Ascending aorta (tissue), 2 donors: Measurements from ENCODE around the gene CNOT1. TPM values are rescaled to one million over a fixed set of nuclear protein-coding genes. Genes with fewer than 3 reads are reported as not detected.

ENCODE experiments used
- DNase-seq, 2 donors: peaks; one replicate each; pipeline ENCODE4 v3.0.0-alpha.2; 2019; ENCODE audit warnings: low spot score in 2 of 2
- H3K27ac ChIP-seq, 2 donors: fragments of 200-600 bp; sonication (generic); one replicate each; pipeline ENCODE4 v1.5.1; 2016 to 2017; ENCODE audit warnings: mild to moderate bottlenecking in 1 of 2
- H3K27me3 ChIP-seq: fragments of 200-600 bp; sonication (generic); one replicate; pipeline ENCODE4 v1.5.1; 2017
- H3K36me3 ChIP-seq, 2 donors: fragments of 200-600 bp; sonication (generic); one replicate each; pipeline ENCODE4 v1.5.1; 2016
- H3K4me1 ChIP-seq, 2 donors: fragments of 200-600 bp; sonication (generic); one replicate each; pipeline ENCODE4 v1.5.1; 2016 to 2017; ENCODE audit warnings: mild to moderate bottlenecking in 1 of 2
- H3K4me3 ChIP-seq, 2 donors: fragments of 200-600 bp; sonication (generic); one replicate each; pipeline ENCODE4 v1.5.1; 2016 to 2017; ENCODE audit warnings: mild to moderate bottlenecking in 1 of 2
- H3K9me3 ChIP-seq, 2 donors: fragments of 200-600 bp; sonication (generic); one replicate each; pipeline ENCODE4 v1.5.1; 2016
- CTCF ChIP-seq, 3 experiments: fragments of 200-600 bp in 2 of 3; fragments of 450-650 bp in 1 of 3; sonication (generic) in 2 of 3; IDR thresholded peaks; one replicate each; pipeline ENCODE4 v1.5.1; 2016 to 2019; ENCODE audit warnings: antibody characterized with exemption in 3 of 3, mild to moderate bottlenecking in 1 of 3, moderate library complexity in 1 of 3
- intact Hi-C: fragments of 100-400 bp; cut with DNase I; formaldehyde crosslinking; loops from one replicate; pipeline ENCODE4 v1.15.1; 2023
- total RNA-seq: library from RNA; depleted of rRNA; stranded (reverse); fragments of >200 nt; gene quantifications from one replicate; pipeline ENCODE4 v1.1.0, GENCODE V29; 2016

The CNOT1 gene
- total RNA-seq, 1 donor from 2014 or later: 324 TPM

DNA sequence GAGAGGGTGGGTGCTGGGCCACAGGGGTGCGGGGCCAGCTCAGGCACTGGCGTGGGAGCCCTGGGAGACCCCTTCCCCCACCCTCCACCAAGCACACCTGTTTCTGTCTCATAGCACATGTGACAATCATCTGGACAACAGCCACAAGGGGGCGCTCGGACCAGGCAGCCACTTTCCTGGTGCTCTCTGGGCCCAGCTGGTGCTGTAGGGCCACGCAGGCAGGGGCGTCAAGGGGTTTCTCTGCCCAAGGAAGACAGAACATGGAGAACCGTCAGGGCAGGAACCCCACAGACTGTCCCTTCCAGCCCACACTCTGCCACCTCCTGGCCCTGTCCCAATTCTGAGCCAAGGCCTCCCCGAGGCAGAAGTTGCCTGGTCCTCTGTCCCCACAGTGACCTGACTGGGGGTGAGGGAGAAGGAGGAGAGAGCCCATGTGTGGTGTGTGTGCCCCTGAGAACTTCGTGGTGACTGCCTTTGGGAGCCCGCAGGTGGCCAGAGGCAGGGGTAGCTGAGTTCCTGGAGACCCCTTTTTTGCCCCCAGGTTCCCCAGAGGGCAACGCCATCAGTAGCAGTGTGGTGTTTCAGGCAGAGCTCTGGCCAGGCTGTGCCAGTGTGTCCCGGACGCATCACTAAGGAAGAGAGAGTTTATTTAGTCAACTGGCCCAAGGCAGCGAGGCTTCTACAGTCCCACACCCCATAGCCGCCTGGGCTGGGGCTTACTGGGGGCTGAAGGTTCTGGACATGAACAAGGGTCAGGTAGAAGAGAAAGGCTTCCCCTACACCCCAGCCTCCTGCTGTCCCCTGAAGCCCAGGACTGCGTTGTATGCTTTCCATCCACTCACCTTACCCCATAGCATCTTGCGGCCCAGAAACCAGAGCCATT, 117.5 kb downstream of the CNOT1 start:
- no peak overlapping the region for H3K4me3 ChIP-seq
- H3K9me3 ChIP-seq: no peaks in the 10 kb centered on the region
- intact Hi-C loops: loop anchor here (5.0 to 10.0 kb wide), 3 partner anchors 150 to 777 kb away; partner anchors contain the start of genes KATNB1, USB1 and ZNF319
- no peaks in the 10 kb centered on the region for H3K27me3 ChIP-seq
- H3K27ac ChIP-seq: no peak overlapping the region
- peaks cover 6 to 13% of the 10 kb centered on the region in 2 donors for H3K4me1 ChIP-seq
- no peaks in the 10 kb centered on the region for H3K36me3 ChIP-seq
- peak; percentile 45 to 62 (median 55) for TF ChIP-seq CTCF (IDR thresholded peaks at IDR 0.05)
- peak in 1 of 2 donors; percentile 83 for DNase-seq

DNA sequence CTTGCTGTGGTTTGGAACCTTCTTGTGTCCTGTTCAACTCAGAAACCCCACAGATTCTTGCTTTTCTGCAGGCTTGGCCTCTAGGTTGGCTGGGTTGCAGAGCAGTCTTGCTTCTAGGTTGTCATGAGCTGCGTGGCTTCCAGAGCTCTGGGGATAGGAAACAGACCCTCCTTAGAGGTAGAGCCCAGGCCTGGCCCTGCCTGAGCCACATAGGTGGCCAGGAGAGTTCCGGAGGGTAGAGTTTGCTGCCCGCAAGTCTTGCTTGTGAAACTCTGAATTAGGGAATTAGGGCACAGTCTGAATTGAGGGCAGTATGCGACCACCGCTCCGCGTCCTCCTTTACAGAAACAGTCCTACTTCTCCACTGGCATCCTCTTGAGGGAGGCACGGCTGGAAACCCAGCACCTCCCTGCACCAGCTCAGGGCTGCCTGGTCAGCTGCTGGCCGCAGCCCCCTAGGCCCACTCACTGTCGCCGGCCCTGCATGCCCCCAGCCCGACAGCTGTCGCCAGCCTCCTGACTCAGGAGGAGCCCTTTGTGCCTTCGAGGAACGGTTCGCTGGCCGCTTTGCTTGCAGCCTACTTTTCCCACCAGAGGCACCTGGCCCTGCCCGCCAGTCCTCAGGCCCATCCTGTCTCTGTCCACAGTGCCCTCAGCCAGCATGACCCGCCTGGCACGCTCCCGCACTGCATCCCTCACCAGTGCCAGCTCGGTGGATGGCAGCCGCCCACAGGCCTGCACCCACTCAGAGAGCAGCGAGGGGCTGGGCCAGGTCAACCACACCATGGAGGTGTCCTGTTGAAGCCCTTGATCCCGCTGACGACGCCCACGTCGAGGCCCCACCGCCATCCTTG, 118.6 kb downstream of the CNOT1 start:
- Histone ChIP-seq H3K36me3 (no peaks in the 10 kb centered on the region), H3K4me1 (peaks cover 0 to 6% of the 10 kb centered on the region in 2 donors), H3K27me3 (no peaks in the 10 kb centered on the region), H3K27ac (no peak overlapping the region), H3K4me3 (no peak overlapping the region), H3K9me3 (no peaks in the 10 kb centered on the region)
- DNase-seq: peak in 1 of 2 donors; percentile 56
- no peak for TF ChIP-seq CTCF (IDR thresholded peaks at IDR 0.05)
- intact Hi-C loops: loop anchor here (5.0 to 10.0 kb wide), 3 partner anchors 151 to 776 kb away; partner anchors contain the start of genes KATNB1, USB1 and ZNF319

GRCh38 chr16:58510097-58510775, 119.4 kb downstream of the CNOT1 start:
- Histone ChIP-seq H3K27me3 (no peaks in the 10 kb centered on the region), H3K9me3 (no peaks in the 10 kb centered on the region), H3K4me1 (peaks cover 0 to 6% of the 10 kb centered on the region in 2 donors), H3K36me3 (no peaks in the 10 kb centered on the region), H3K27ac (no peak overlapping the region), H3K4me3 (no peak overlapping the region)
- DNase-seq: peak in 1 of 2 donors; percentile 53
- no peak for TF ChIP-seq CTCF (IDR thresholded peaks at IDR 0.05)
- intact Hi-C loops: loop anchor here (5.0 to 10.0 kb wide), 3 partner anchors 152 to 775 kb away; partner anchors contain the start of genes KATNB1, USB1 and ZNF319

GRCh38 chr16:58509256-58510096, 120.2 kb downstream of the CNOT1 start:
- no peak for TF ChIP-seq CTCF (IDR thresholded peaks at IDR 0.05)
- Histone ChIP-seq H3K9me3 (no peaks in the 10 kb centered on the region), H3K27me3 (no peaks in the 10 kb centered on the region), H3K27ac (no peak overlapping the region), H3K4me3 (no peak overlapping the region), H3K36me3 (no peaks in the 10 kb centered on the region), H3K4me1 (no peaks in the 10 kb centered on the region)
- intact Hi-C loops: loop anchor here (5.0 to 10.0 kb wide), 3 partner anchors 153 to 775 kb away; partner anchors contain the start of genes KATNB1, USB1 and ZNF319
- DNase-seq: peak in 1 of 2 donors; percentile 42
